ENCODE results near the gene NAV2. TPM values are rescaled to one million over a fixed set of nuclear protein-coding genes. Genes with fewer than 3 reads are reported as not detected.

NAV2 gene
- total and polyA plus RNA-seq, 10 donors, result 0.46 to 11.6 (median 4.1) TPM

DNA sequence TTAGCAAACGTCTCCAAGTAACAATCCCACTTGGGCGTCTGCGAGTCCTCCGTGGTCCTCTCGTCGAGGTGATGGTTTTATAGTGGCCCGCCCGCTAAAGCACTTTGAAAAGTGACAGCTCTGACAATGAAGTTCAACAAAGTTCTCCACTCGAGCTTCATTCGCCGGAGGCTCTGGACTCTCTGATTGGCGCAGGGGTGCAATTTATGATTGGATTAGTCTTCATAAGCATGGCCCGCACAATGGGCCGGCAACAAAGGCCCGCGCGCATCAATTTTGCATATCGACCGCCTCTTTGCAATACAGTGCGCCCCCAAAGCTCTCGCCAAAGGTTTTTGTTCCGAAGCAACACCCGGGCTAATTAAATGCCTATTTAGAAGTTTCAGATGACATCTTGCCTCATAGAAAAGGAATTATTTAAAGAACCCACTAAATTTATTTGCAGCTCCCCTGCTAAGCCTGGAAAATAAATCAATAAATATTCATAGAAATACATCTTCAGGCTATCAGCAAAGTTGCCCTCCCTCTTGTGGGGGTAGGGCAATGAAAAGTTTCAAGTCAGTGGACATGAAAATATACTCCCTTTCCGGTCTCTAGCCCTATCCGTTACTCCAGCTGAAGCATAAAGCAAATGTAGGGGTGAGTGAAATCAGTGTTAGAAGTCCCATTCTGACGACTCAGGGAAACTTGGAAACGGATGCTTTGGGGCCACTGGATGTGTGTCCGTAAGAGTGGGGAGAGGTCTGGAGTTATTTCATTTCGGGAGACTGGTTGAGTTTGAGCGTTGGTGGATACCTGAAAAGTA, 448.0 kb downstream of the NAV2 start, which contains the start of gene DBX1:
Gene DBX1, minus strand, starts transcription at position 51 of the 805 bp plus-strand sequence. CDS start 151 bp downstream, outside the sequence.
- Histone ChIP-seq H3K9me3 (peaks cover 0 to 13% (median 0%) of the 10 kb centered on the region in 8 donors), H3K27ac (no peak within 1 kb of the TSS), H3K36me3 (no peaks in the 10 kb centered on the region), H3K27me3 (replicated peaks in 1 of 7) (peaks cover 22 to 100% (median 100%) of the 10 kb centered on the region in 7 donors), H3K4me3 (no peak within 1 kb of the TSS), H3K4me1 (peaks cover 6 to 41% (median 30%) of the 10 kb centered on the region in 6 donors)
- 9 to 17% (median 9%) methylated on average over 25 to 30 of the region's 30 CpGs for WGBS, 5 donors
- DNase-seq, result no peak
- TF ChIP-seq, protein P1, sequence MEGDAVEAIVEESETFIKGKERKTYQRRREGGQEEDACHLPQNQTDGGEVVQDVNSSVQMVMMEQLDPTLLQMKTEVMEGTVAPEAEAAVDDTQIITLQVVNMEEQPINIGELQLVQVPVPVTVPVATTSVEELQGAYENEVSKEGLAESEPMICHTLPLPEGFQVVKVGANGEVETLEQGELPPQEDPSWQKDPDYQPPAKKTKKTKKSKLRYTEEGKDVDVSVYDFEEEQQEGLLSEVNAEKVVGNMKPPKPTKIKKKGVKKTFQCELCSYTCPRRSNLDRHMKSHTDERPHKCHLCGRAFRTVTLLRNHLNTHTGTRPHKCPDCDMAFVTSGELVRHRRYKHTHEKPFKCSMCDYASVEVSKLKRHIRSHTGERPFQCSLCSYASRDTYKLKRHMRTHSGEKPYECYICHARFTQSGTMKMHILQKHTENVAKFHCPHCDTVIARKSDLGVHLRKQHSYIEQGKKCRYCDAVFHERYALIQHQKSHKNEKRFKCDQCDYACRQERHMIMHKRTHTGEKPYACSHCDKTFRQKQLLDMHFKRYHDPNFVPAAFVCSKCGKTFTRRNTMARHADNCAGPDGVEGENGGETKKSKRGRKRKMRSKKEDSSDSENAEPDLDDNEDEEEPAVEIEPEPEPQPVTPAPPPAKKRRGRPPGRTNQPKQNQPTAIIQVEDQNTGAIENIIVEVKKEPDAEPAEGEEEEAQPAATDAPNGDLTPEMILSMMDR (IDR thresholded peaks at IDR 0.05 in 8 of 11, conservative IDR thresholded peaks at IDR 0.05 in 3 of 11), result no peak
- TF ChIP-seq POLR2AphosphoS5 (IDR thresholded peaks at IDR 0.05) (no peak), POLR2A (IDR thresholded peaks at IDR 0.05) (no peak)
- intact Hi-C loops (cut with DNase I; ENCODE audit: low total_unique reads), result no loop called here

DNA sequence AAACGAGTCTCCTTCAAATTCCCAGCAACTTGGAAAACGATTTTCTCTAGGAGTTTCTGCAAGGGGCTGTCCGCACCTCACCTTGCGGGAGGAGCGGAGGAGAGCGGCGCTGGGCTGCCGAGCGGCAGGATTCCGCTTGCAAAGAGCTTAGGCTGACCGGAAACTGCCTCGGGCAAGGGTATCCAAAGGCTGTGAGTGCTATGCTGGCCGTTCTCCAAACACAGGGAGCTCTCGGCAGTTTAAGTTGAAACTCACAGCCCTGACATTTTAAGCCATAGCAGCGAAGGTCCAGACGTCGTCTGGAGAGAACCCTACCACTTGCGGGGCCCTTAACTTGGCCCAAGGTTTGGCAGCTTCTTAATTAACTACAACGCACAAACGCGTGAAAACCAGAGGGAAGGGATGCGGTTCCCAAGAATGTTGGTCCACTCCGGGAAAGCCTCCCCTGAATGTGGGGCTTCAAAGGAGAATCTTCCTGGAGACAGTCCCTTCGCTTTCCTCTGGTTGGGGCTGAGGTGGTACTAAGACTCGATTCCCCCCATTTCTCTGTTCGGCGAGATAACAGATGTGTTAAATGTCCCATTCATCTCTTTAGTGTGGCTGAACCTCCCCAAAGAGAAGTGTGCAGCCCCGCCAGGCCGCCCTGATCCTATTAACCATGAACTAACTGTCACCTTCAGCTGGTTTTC, 448.7 kb downstream of the NAV2 start:
- no peak for DNase-seq
- no peak for TF ChIP-seq POLR2A (IDR thresholded peaks at IDR 0.05)
- TF ChIP-seq, protein P1 (IDR thresholded peaks at IDR 0.05 in 8 of 11, conservative IDR thresholded peaks at IDR 0.05 in 3 of 11), result no peak
- no peak for TF ChIP-seq POLR2AphosphoS5 (IDR thresholded peaks at IDR 0.05)

DNA sequence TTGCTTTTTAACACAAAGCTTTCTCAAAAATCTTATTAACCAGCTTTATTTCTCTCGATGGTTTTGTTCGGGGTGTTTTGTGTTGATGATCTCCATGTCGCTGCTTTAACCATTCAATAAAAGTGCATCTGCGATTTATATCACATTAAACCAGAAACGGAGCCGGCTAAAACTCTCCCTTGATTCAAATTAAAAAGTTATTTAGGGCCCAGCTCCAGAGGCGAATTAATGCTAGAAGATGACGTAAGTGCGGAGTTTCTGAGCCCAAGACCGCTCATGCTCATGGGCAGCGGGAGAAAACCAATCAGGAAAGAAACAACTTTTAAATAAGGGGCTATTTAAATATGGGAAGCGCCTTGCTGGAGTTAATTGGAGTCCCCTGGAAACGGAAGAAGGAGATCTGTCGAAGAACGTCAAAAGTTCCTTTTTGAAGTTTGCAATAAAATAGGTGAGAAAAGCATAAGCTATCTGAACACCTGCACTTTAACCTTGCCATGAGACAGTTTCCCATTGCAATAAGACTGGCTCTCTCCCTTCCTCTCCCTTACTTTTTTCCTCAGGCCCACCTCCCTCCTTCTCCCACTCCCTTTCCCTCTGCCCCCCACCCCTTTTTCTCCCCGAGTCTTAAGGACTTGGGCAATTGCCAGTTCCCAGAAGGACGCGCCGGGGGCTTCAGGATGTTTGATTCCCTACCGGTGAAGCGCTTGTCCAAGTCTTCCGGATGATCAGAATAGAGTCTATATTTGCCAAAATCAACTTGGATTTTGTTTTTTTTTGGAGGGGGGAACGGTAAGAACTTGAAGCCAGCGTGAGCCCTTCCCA, 449.5 kb downstream of the NAV2 start:
- H3K4me3 ChIP-seq, result no peak overlapping the region
- peaks cover 3 to 28% (median 20%) of the 10 kb centered on the region in 6 donors for H3K4me1 ChIP-seq
- intact Hi-C loops (cut with DNase I; ENCODE audit: low total_unique reads), result no loop called here
- no peak for DNase-seq
- H3K36me3 ChIP-seq, result no peaks in the 10 kb centered on the region
- no peak for TF ChIP-seq POLR2AphosphoS5 (IDR thresholded peaks at IDR 0.05)
- no peak for TF ChIP-seq POLR2A (IDR thresholded peaks at IDR 0.05)
- TF ChIP-seq, protein P1 (IDR thresholded peaks at IDR 0.05 in 8 of 11, conservative IDR thresholded peaks at IDR 0.05 in 3 of 11), result no peak
- 5 to 11% (median 6%) methylated on average over 24 of the region's 24 CpGs for WGBS, 5 donors
- peaks cover 10 to 100% (median 94%) of the 10 kb centered on the region in 7 donors for H3K27me3 ChIP-seq (replicated peaks in 1 of 7)
- H3K9me3 ChIP-seq, result peaks cover 0 to 13% (median 0%) of the 10 kb centered on the region in 8 donors
- no peak overlapping the region for H3K27ac ChIP-seq

More for the DNA sequence above, 448.7 kb downstream of the NAV2 start:
- Histone ChIP-seq H3K27me3 (replicated peaks in 1 of 7) (peaks cover 17 to 100% (median 96%) of the 10 kb centered on the region in 7 donors), H3K4me3 (no peak overlapping the region), H3K4me1 (peaks cover 6 to 36% (median 27%) of the 10 kb centered on the region in 6 donors), H3K9me3 (peaks cover 0 to 13% (median 0%) of the 10 kb centered on the region in 8 donors), H3K36me3 (no peaks in the 10 kb centered on the region), H3K27ac (no peak overlapping the region)
- WGBS, 5 donors, result 6 to 16% (median 9%) methylated on average over 26 to 29 of the region's 29 CpGs
- intact Hi-C loops (cut with DNase I; ENCODE audit: low total_unique reads), result no loop called here
